Kidney (tissue), 14 donors: ENCODE data around the gene GAS6. TPM values are rescaled to one million over a fixed set of nuclear protein-coding genes. Genes with fewer than 3 reads are reported as not detected.
A peak's percentile ranks its signal among the peaks of the same experiment; 100 is the strongest.

ENCODE experiments used
- DNase-seq, 5 donors: peaks; one replicate each; pipeline ENCODE4 v3.0.0-alpha.2; 2013 to 2020
- FAIRE-seq: peaks from 2 replicates; lab custom pipeline; 2012; peaks lifted over from hg19 to GRCh38; lab: Jason Lieb, UNC
- H3K27ac ChIP-seq, 2 donors: one replicate each; pipeline ENCODE4 v1.7.0; 2013; ENCODE audit warnings: low read depth in 2 of 2, low read length in 2 of 2, inconsistent platforms in 1 of 2
- H3K27me3 ChIP-seq: one replicate; pipeline ENCODE4 v1.7.1; 2013; ENCODE audit warnings: low read length, inconsistent platforms; ENCODE audit not compliant: control insufficient read depth, insufficient read depth
- H3K36me3 ChIP-seq, 3 donors: one replicate each; pipeline versions ENCODE4 v1.7.0 to v1.7.1; 2013; ENCODE audit warnings: low read length in 3 of 3, control low read depth in 1 of 3, inconsistent platforms in 1 of 3; ENCODE audit not compliant: insufficient read depth in 3 of 3, control insufficient read depth in 2 of 3
- H3K4me1 ChIP-seq, 3 donors: one replicate each; pipeline versions ENCODE4 v1.7.0 to v1.7.1; 2013; ENCODE audit warnings: low read length in 3 of 3, inconsistent platforms in 1 of 3, low read depth in 1 of 3; ENCODE audit not compliant: control insufficient read depth in 2 of 3, insufficient read depth in 2 of 3
- H3K4me3 ChIP-seq, 3 donors: one replicate each; pipeline versions ENCODE4 v1.7.0 to v1.8.1; 2013; ENCODE audit warnings: low read length in 3 of 3, control low read depth in 1 of 3, inconsistent platforms in 1 of 3
- H3K9ac ChIP-seq, 3 donors: one replicate each; pipeline versions ENCODE4 v1.7.0 to v1.7.1; 2013; ENCODE audit warnings: low read length in 3 of 3, control low read depth in 1 of 3, inconsistent platforms in 1 of 3
- H3K9me3 ChIP-seq, 3 donors: one replicate each; pipeline versions ENCODE4 v1.7.0 to v1.7.1; 2013; ENCODE audit warnings: low read length in 3 of 3, control low read depth in 1 of 3, inconsistent platforms in 1 of 3; ENCODE audit not compliant: control insufficient read depth in 2 of 3, insufficient read depth in 1 of 3
- intact Hi-C: fragments of 100-400 bp; cut with DNase I; formaldehyde crosslinking; loops from one replicate; pipeline ENCODE4 v1.11.1; 2022
- polyA plus RNA-seq: library from polyadenylated mRNA; stranded (reverse); fragments of 350-450 nt; fragmentation: Illumina TruSeq; extraction: RNeasy Lipid Tissue Mini Kit (QIAGEN cat#74804); gene quantifications from one replicate; pipeline ENCODE4 v1.2.3, GENCODE V29; 2014; ENCODE audit warnings: low read depth, low replicate concordance; ENCODE audit not compliant: insufficient read depth
- total RNA-seq: library from RNA; stranded (reverse); fragmentation: NEBNext Ultra II Directional; extraction: Animal tissue kit (Norgen Biotek cat#: 25700); gene quantifications from one replicate; pipeline ENCODE4 v1.2.1, GENCODE V29; 2021
- TF ChIP-seq, protein P1 (sequence below): IDR thresholded peaks from 3 replicates; pipeline ENCODE4 v1.5.1; 2012; ENCODE audit warnings: mild to moderate bottlenecking, moderate library complexity, borderline replicate concordance; ENCODE audit not compliant: insufficient read depth; ENCODE audit errors: extremely low read depth
- donor health status: control.
- donor health status: control.
- donor health status: control.
- donor health status: control.
- donor health status: control.
- donor health status: DM: yes; HTN: yes; CAD: no.
- donor health status: Normal renal cell carcinoma (clear cell type).

GAS6 gene
- total and polyA plus RNA-seq, 2 donors from 2014 or later: 83.5 to 135 TPM

DNA sequence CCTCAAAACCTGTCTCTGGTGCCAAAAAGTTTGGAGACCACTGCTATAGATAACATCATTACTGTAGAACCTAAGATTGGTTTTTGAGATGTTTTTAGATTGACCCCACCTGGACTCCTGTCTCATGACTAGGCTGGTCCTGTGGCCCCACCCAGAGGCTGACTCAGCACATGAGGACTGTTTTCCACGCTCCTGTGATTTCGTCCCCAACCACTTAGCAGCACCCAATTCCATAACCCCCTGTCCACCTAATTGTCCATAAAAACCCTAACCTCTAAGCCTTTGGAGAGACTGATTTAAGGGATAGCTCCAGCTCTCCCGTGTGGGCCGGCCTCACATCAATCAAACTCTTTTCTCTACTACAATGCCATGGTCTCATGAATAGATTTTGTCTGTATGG is 25.6 kb upstream of the GAS6 start:
- DNase-seq (no peak), FAIRE-seq (no peak)
- Histone ChIP-seq H3K27ac (no peak overlapping the region), H3K4me3 (no peak overlapping the region), H3K9me3 (no peaks in the 10 kb centered on the region), H3K36me3 (no peaks in the 10 kb centered on the region), H3K4me1 (peaks cover 0 to 10% (median 3%) of the 10 kb centered on the region in 3 donors), H3K9ac (no peak overlapping the region), H3K27me3 (no peaks in the 10 kb centered on the region)
- intact Hi-C loops: no loop called here
- TF ChIP-seq, protein P1, sequence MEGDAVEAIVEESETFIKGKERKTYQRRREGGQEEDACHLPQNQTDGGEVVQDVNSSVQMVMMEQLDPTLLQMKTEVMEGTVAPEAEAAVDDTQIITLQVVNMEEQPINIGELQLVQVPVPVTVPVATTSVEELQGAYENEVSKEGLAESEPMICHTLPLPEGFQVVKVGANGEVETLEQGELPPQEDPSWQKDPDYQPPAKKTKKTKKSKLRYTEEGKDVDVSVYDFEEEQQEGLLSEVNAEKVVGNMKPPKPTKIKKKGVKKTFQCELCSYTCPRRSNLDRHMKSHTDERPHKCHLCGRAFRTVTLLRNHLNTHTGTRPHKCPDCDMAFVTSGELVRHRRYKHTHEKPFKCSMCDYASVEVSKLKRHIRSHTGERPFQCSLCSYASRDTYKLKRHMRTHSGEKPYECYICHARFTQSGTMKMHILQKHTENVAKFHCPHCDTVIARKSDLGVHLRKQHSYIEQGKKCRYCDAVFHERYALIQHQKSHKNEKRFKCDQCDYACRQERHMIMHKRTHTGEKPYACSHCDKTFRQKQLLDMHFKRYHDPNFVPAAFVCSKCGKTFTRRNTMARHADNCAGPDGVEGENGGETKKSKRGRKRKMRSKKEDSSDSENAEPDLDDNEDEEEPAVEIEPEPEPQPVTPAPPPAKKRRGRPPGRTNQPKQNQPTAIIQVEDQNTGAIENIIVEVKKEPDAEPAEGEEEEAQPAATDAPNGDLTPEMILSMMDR: no peak

DNA sequence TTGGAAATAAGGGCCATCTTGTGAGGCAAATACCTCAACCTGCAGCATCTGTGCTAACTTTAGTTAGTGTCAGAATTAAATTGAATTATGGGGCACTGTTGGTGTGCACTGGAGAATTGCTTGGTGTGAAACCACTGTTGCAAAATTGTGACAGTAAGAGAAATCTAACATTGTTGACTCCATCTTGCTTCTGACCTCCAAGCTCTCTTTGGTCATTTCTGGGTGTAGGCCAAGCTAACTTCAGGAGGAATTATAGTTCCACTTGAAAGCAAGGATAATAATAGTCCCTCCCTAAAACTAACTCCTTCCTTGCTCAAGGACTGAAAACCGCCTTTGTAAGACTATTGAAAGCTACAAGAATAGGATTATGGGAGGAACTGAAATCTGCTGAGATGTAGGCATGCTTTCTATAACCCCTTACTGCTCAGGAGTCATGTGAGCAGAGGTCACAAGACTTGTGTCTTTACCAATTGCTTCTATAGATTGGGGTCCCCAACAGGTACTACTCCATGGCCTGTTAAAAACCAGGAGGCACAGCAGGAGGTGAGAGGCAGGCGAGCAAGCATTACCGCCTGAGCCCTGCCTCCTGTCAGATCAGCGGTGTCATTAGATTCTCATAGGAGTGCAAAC is 24.9 kb upstream of the GAS6 start:
- TF ChIP-seq, protein P1: no peak
- DNase-seq (no peak), FAIRE-seq (no peak)
- H3K9ac ChIP-seq: no peak overlapping the region
- no peaks in the 10 kb centered on the region for H3K9me3 ChIP-seq
- H3K4me1 ChIP-seq: peaks cover 0 to 10% (median 3%) of the 10 kb centered on the region in 3 donors
- no peak overlapping the region for H3K27ac ChIP-seq
- no peaks in the 10 kb centered on the region for H3K27me3 ChIP-seq
- no peak overlapping the region for H3K4me3 ChIP-seq
- H3K36me3 ChIP-seq: no peaks in the 10 kb centered on the region
- intact Hi-C loops: no loop called here

DNA sequence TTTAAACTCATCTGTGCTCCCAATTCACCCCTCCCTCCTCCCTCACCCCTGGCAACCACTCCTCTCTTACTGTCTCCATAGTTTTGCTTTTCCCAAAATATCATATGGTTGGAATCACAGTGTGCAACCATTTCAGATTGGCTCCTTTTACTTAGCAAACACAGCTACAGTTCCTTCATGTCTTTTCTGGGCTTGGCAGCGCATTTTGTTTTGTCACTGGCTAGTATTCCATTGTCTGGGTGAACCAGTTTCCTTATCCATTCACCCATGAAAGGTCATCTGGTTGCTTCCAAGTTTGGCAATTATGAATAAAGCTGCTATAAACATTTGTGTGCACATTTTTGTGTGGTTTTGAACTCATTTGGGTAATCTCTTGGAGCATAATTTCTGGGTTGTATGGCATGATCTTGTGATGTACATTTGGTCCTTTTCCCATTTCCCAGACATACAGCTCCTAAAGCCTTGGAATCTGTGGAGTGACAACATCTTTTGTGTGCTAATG is 23.9 kb upstream of the GAS6 start:
- Histone ChIP-seq H3K9ac (no peak overlapping the region), H3K27me3 (no peaks in the 10 kb centered on the region), H3K9me3 (no peaks in the 10 kb centered on the region), H3K4me3 (no peak overlapping the region), H3K27ac (peak overlapping the region in 1 of 2 donors; percentile 41), H3K36me3 (no peaks in the 10 kb centered on the region), H3K4me1 (peaks cover 0 to 12% (median 3%) of the 10 kb centered on the region in 3 donors)
- FAIRE-seq (no peak), DNase-seq (no peak)
- TF ChIP-seq, protein P1: no peak
- intact Hi-C loops: no loop called here
